Osteoblast (primary cell): ENCODE measurements around the gene MEOX1. TPM values are rescaled to one million over a fixed set of nuclear protein-coding genes. Genes with fewer than 3 reads are reported as not detected.

ENCODE experiments used
- DNase-seq: peaks from one replicate; pipeline ENCODE4 v3.0.0; 2011; ENCODE audit warnings: low spot score, mixed read lengths; ENCODE audit not compliant: insufficient read length; ENCODE audit errors: missing footprints
- H2AFZ ChIP-seq: 2 replicates; pipeline ENCODE4 v1.6.0; 2011; ENCODE audit warnings: mild to moderate bottlenecking, low read length
- H3K27ac ChIP-seq: 2 replicates; pipeline ENCODE4 v1.5.1; 2011; ENCODE audit warnings: mild to moderate bottlenecking, low read depth, low read length, moderate library complexity
- H3K27me3 ChIP-seq: 2 replicates; pipeline ENCODE4 v1.6.0; 2012; ENCODE audit warnings: mild to moderate bottlenecking, control low read depth, inconsistent platforms, low read length, moderate library complexity; ENCODE audit not compliant: insufficient read depth
- H3K36me3 ChIP-seq: 2 replicates; pipeline ENCODE4 v1.5.1; 2011; ENCODE audit warnings: mild to moderate bottlenecking, low read length, control low read depth, moderate library complexity; ENCODE audit not compliant: insufficient read depth
- H3K4me1 ChIP-seq: 2 replicates; pipeline ENCODE4 v1.5.1; 2011; ENCODE audit warnings: mild to moderate bottlenecking, low read length, control low read depth, moderate library complexity; ENCODE audit not compliant: insufficient read depth
- H3K4me2 ChIP-seq: 2 replicates; pipeline ENCODE4 v1.6.0; 2011; ENCODE audit warnings: mild to moderate bottlenecking, low read length; ENCODE audit not compliant: insufficient read depth
- H3K4me3 ChIP-seq: fragments of 200-600 bp; sonication (generic); 3 replicates; pipeline ENCODE4 v1.5.1; 2012; ENCODE audit warnings: mild to moderate bottlenecking, low read length, inconsistent platforms; ENCODE audit not compliant: insufficient read depth
- H3K79me2 ChIP-seq: 2 replicates; pipeline ENCODE4 v1.6.0; 2012; ENCODE audit warnings: mild to moderate bottlenecking, low read length, control low read depth, inconsistent platforms; ENCODE audit not compliant: insufficient read depth
- H3K9me3 ChIP-seq: 2 replicates; pipeline ENCODE4 v1.5.1; 2011; ENCODE audit warnings: low read depth, low read length, control low read depth
- H4K20me1 ChIP-seq: 2 replicates; pipeline ENCODE4 v1.6.0; 2012; ENCODE audit warnings: mild to moderate bottlenecking, low read length, control low read depth; ENCODE audit not compliant: insufficient read depth
- total RNA-seq: library from RNA; depleted of rRNA; stranded (reverse); fragments of >200 nt; gene quantifications from 2 replicates; pipeline ENCODE4 v1.2.3, GENCODE V29; 2012
- TF ChIP-seq, protein P1 (sequence below): IDR thresholded peaks from 2 replicates; pipeline ENCODE4 v1.5.1; 2011; ENCODE audit warnings: mild to moderate bottlenecking, low read depth, low read length, moderate library complexity; ENCODE audit errors: extremely low read depth

The MEOX1 gene
- total RNA-seq, 1 donor = under 0.01 TPM

DNA sequence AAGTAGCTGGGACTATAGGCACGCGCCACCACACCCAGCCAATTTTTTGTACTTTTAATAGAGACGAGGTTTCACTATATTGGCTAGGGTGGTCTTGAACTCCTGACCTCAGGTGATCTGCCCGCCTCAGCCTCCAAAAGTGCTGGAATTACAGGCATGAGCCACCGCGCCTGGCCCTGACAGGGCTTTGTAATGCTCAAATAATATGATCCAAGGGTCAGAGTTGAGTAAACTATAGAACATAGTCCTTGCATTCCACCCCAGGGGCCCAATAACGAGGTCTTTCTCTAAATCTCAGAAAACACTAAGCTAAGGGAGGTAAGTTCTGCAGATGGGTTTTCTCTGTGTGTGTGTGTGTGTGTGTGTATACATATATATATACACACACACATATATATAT, 5.8 kb upstream of the MEOX1 start:
- Histone ChIP-seq H3K27me3 (no peaks in the 10 kb centered on the region), H3K4me1 (peaks cover 21% of the 10 kb centered on the region), H3K9me3 (no peaks in the 10 kb centered on the region), H3K4me2 (no peak overlapping the region), H3K79me2 (no peaks in the 10 kb centered on the region), H3K4me3 (no peak overlapping the region), H2AFZ (no peak overlapping the region), H3K27ac (no peak overlapping the region), H4K20me1 (no peaks in the 10 kb centered on the region), H3K36me3 (no peaks in the 10 kb centered on the region)
- TF ChIP-seq, protein P1, sequence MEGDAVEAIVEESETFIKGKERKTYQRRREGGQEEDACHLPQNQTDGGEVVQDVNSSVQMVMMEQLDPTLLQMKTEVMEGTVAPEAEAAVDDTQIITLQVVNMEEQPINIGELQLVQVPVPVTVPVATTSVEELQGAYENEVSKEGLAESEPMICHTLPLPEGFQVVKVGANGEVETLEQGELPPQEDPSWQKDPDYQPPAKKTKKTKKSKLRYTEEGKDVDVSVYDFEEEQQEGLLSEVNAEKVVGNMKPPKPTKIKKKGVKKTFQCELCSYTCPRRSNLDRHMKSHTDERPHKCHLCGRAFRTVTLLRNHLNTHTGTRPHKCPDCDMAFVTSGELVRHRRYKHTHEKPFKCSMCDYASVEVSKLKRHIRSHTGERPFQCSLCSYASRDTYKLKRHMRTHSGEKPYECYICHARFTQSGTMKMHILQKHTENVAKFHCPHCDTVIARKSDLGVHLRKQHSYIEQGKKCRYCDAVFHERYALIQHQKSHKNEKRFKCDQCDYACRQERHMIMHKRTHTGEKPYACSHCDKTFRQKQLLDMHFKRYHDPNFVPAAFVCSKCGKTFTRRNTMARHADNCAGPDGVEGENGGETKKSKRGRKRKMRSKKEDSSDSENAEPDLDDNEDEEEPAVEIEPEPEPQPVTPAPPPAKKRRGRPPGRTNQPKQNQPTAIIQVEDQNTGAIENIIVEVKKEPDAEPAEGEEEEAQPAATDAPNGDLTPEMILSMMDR = no peak
- no peak for DNase-seq

DNA sequence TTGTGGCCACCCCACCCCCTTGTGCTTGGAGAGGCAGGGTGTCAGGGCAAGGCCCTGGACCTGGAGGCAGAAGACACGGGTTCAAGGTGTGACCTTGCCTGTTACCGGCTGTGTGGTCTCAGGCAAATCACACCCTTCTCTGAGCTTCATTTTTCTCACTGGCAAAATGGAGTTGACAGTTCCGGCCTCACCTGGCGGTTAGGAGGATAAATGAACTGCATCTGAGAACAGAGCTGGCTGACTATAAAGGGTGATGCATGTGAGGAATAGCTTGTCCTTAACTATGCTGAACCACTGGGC, 4.2 kb upstream of the MEOX1 start:
- Histone ChIP-seq H3K27ac (no peak overlapping the region), H3K4me1 (peaks cover 26% of the 10 kb centered on the region), H3K4me3 (no peak overlapping the region), H3K27me3 (no peaks in the 10 kb centered on the region), H3K9me3 (no peaks in the 10 kb centered on the region), H3K79me2 (no peaks in the 10 kb centered on the region), H3K36me3 (no peaks in the 10 kb centered on the region), H3K4me2 (no peak overlapping the region), H4K20me1 (no peaks in the 10 kb centered on the region), H2AFZ (no peak overlapping the region)
- no peak for DNase-seq
- TF ChIP-seq, protein P1 = no peak

DNA sequence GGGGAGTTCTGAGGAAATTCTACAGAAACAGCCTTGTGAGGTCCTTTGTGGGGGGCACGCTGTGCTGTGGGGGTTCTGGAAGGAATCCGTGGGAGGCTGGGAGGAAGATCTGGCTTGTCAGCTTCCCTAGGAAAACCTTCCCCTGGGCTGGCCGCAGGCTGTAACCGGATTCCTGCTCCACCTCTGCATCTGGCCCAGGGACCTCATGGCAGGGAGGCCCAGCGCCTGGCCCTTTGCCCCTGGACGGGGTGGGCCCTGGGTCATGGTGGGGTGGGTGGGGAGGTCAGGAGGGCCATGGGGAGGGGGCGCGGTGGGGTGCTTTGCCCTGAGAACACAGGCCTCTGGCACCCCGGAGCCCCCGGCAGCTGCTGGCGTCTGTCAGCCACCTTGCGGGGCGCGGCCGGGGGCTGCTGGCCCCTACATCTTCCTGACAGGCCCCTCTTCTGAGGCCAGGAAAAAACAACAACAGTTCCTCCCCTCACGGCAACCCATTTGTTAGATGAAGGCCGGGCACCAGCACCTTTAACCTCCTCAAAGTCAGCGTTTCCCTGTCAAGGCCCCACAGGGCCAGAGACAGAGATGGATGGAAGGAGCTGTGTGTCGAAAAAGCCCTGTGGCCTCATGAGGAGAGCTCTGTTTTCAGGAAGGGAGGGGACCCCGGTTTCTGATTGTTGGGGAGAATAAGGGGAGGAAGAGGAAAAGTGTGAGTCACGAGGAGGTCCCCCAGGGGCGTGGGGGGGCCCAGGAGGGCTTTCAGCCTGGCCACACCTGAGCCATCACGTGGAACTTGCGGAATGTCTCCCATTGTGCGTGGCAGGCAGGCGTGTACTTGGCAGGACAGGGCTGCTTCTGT, 3.6 kb upstream of the MEOX1 start:
- H3K4me1 ChIP-seq = peaks cover 20% of the 10 kb centered on the region
- no peak overlapping the region for H3K4me3 ChIP-seq
- H4K20me1 ChIP-seq = no peaks in the 10 kb centered on the region
- no peak overlapping the region for H3K27ac ChIP-seq
- H3K79me2 ChIP-seq = no peaks in the 10 kb centered on the region
- no peaks in the 10 kb centered on the region for H3K36me3 ChIP-seq
- TF ChIP-seq, protein P1 = no peak
- peaks cover 4% of the 10 kb centered on the region for H3K27me3 ChIP-seq
- H3K4me2 ChIP-seq = no peak overlapping the region
- H2AFZ ChIP-seq = no peak overlapping the region
- no peaks in the 10 kb centered on the region for H3K9me3 ChIP-seq
- DNase-seq = no peak

DNA sequence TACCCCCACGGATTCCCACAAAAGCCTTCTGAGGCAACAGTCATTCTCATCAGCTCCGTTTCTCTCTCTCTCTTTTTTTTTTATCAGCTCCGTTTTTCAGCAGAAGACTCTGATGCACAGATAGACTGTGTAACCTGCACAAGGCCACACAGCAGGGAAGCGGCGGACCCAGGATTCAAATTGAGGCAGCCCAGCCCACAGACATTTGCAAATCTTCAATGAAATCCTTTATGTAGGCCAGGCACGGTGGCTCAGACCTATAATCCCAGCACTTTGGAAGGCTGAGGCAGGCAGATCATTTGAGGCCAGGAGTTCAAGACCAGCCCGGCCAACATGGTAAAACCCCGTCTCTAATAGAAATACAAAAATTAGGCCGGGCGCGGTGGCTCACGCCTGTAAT, 2.4 kb upstream of the MEOX1 start:
- no peaks in the 10 kb centered on the region for H3K9me3 ChIP-seq
- H4K20me1 ChIP-seq = no peaks in the 10 kb centered on the region
- no peak overlapping the region for H3K27ac ChIP-seq
- DNase-seq = no peak
- H3K4me1 ChIP-seq = peaks cover 13% of the 10 kb centered on the region
- H3K79me2 ChIP-seq = no peaks in the 10 kb centered on the region
- TF ChIP-seq, protein P1 = no peak
- H3K4me2 ChIP-seq = no peak overlapping the region
- H2AFZ ChIP-seq = no peak overlapping the region
- H3K4me3 ChIP-seq = no peak overlapping the region
- H3K27me3 ChIP-seq = peaks cover 11% of the 10 kb centered on the region
- no peaks in the 10 kb centered on the region for H3K36me3 ChIP-seq
